ACC112 (cell line): Measurements from ENCODE around the gene LPP.

Experiments used
- H2AFZ ChIP-seq: fragments of 200-600 bp; sonication (generic); one replicate; pipeline ENCODE4 v1.6.0; 2017; ENCODE audit warnings: antibody characterized with exemption, low read length; ENCODE audit not compliant: unreplicated experiment
- H3K27ac ChIP-seq: fragments of 200-600 bp; sonication (generic); 2 replicates; pipeline ENCODE4 v1.5.1; 2014; ENCODE audit warnings: low read depth, mild to moderate bottlenecking, antibody characterized with exemption, low read length, moderate library complexity
- H3K27me3 ChIP-seq: fragments of 200-600 bp; sonication (generic); 2 replicates; pipeline ENCODE4 v1.6.1; 2014; ENCODE audit warnings: mild to moderate bottlenecking, antibody characterized with exemption, low read length, moderate library complexity, mixed read lengths; ENCODE audit not compliant: insufficient read depth
- H3K36me3 ChIP-seq: fragments of 200-600 bp; sonication (generic); 2 replicates; pipeline ENCODE4 v1.6.1; 2016; ENCODE audit warnings: mild to moderate bottlenecking, antibody characterized with exemption, low read length, moderate library complexity, mixed read lengths; ENCODE audit not compliant: insufficient read depth
- H3K4me1 ChIP-seq: fragments of 200-600 bp; sonication (generic); one replicate; pipeline ENCODE4 v1.6.1; 2016; ENCODE audit warnings: low read length, mixed read lengths; ENCODE audit not compliant: insufficient read depth, unreplicated experiment, control insufficient read depth
- H3K4me3 ChIP-seq: fragments of 200-600 bp; sonication (generic); 2 replicates; pipeline ENCODE4 v1.5.1; 2014; ENCODE audit warnings: mild to moderate bottlenecking, low read depth, low read length
- H3K79me2 ChIP-seq: fragments of 200-600 bp; sonication (generic); one replicate; pipeline ENCODE4 v1.6.0; 2016; ENCODE audit warnings: low read length; ENCODE audit not compliant: control insufficient read depth, unreplicated experiment, insufficient read depth

Gene LPP

DNA sequence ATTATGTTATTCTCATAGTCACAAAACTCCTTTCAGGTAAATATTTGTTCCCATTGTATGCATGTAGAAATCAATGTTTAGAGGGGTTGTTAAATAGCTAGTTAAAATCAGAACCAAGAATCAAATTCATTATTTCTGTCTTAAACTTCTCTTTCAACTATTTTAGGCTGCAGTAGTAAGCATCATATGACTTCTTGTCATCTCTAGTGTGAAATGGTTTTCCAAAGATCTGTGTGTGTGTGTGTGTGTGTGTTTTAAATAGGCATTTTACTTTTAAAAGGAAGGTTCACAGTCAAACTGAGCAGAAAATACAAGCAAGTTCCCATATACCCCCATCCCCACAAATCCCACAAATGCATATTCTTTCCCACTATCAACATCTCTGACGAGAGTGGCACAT, 506.5 kb downstream of the LPP start:
- peaks cover 4% of the 10 kb centered on the region for H3K4me1 ChIP-seq
- H3K4me3 ChIP-seq, result no peak overlapping the region
- no peaks in the 10 kb centered on the region for H3K27me3 ChIP-seq
- H2AFZ ChIP-seq, result no peak overlapping the region
- no peaks in the 10 kb centered on the region for H3K79me2 ChIP-seq
- H3K27ac ChIP-seq, result no peak overlapping the region
- no peaks in the 10 kb centered on the region for H3K36me3 ChIP-seq

DNA sequence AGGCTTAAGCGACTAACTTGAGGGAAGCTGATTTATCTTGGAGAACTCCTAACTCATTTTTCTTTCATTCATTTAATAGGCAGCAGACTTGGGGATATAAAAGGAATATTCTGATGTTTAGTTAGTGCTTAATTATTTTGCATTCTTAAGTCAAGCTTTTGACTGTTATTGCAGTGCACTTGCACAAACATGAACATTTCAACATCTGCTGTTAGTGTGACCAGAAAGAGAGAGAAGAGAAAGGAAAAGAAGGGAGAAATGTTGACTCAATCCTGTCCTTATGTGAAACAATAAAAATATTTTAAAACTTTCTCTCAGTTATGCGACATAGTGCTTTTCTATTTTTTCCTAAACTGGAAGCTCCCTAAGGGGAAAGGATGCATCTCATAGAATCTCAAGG, 507.8 kb downstream of the LPP start:
- no peaks in the 10 kb centered on the region for H3K36me3 ChIP-seq
- H2AFZ ChIP-seq, result no peak overlapping the region
- no peaks in the 10 kb centered on the region for H3K27me3 ChIP-seq
- H3K4me1 ChIP-seq, result peaks cover 4% of the 10 kb centered on the region
- no peak overlapping the region for H3K4me3 ChIP-seq
- no peak overlapping the region for H3K27ac ChIP-seq
- no peaks in the 10 kb centered on the region for H3K79me2 ChIP-seq

DNA sequence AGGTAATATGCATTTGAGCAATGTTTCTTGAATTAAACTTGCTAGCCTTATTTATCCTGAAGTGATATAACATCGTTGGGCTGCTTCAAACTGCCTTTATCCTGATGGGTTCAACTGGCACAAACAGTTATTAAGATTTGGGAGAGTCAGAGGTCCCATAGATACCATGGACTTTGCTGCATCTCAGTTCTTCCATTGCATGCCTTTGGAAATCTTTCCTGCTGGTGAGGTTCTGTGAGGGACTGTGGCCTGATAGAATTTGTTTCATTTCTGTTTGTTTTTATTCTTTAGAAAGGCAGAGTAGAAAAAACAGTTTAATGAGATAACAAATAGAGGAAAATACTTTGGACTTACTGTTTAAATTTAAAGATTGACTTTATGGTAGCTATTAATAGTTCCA, 508.3 kb downstream of the LPP start:
- no peak overlapping the region for H3K4me3 ChIP-seq
- no peak overlapping the region for H2AFZ ChIP-seq
- peaks cover 4% of the 10 kb centered on the region for H3K4me1 ChIP-seq
- no peaks in the 10 kb centered on the region for H3K36me3 ChIP-seq
- H3K27ac ChIP-seq, result no peak overlapping the region
- no peaks in the 10 kb centered on the region for H3K79me2 ChIP-seq
- H3K27me3 ChIP-seq, result no peaks in the 10 kb centered on the region

DNA sequence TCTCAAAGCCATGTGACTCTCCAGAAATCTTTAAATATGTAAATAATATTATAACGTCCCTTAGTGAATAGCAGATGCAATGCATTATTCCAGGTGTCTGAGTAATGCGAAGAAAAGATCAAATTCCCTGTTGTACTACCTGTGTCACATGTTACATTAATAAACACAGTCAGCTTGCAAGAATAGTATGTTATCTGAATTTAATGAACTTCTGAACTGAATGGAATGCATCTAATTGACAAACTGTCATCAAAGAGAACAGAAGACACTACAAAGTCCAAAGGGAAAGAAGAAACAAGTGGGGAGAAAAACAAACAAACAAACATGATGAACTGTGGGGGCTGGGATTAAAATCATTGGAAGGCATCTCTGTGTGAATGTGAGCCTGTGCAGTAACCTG, 508.8 kb downstream of the LPP start:
- H3K4me3 ChIP-seq, result no peak overlapping the region
- no peaks in the 10 kb centered on the region for H3K79me2 ChIP-seq
- peaks cover 4% of the 10 kb centered on the region for H3K4me1 ChIP-seq

DNA sequence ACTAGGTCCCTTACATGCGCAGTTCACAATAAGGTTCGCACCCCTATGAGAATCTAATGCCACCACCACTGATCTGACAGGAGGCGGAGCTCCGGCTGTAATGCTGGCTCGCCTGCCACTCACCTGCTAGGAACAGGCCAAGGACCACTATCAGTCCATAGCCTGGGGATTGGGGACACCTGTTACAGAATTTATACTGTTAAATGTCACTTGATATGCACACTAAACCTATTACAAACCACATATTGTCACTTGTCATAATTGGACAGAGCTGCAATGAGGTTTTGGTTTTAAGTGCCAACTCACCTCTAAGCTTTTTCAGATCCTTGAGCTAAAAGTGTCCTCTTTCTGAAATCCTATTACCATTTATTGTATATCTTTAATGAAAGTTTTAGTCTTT, 509.9 kb downstream of the LPP start:
- peaks cover 4% of the 10 kb centered on the region for H3K4me1 ChIP-seq

More for the DNA sequence above, 508.8 kb downstream of the LPP start:
- Histone ChIP-seq H3K36me3 (no peaks in the 10 kb centered on the region), H2AFZ (no peak overlapping the region), H3K27me3 (no peaks in the 10 kb centered on the region), H3K27ac (no peak overlapping the region)

DNA sequence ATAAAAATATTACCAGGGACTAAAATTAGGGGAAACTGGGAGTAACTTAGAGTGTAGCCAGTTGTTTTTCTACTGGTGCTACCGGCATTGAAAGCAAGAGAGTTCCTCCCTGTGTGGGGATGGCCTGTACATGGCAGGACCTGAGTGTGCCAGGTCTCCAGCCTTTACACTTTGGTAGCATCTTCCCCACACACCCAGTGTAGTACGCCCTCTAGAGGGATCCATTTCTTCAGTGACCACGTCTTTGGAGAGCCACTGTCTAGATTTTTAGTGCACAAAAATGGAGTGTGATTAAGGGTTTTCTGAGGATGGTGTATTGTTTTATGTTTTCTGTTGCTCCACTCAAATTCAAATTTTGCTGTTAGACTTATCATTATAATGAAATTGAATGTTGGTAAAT, 510.8 kb downstream of the LPP start:
- H3K27me3 ChIP-seq, result no peaks in the 10 kb centered on the region
- no peaks in the 10 kb centered on the region for H3K36me3 ChIP-seq
- no peaks in the 10 kb centered on the region for H3K79me2 ChIP-seq
- H3K4me3 ChIP-seq, result no peak overlapping the region
- H2AFZ ChIP-seq, result no peak overlapping the region
- H3K4me1 ChIP-seq, result peaks cover 2% of the 10 kb centered on the region
- H3K27ac ChIP-seq, result no peak overlapping the region

More for the DNA sequence above, 509.9 kb downstream of the LPP start:
- Histone ChIP-seq H3K27me3 (no peaks in the 10 kb centered on the region), H3K27ac (no peak overlapping the region), H3K4me3 (no peak overlapping the region), H2AFZ (no peak overlapping the region), H3K36me3 (no peaks in the 10 kb centered on the region), H3K79me2 (no peaks in the 10 kb centered on the region)

DNA sequence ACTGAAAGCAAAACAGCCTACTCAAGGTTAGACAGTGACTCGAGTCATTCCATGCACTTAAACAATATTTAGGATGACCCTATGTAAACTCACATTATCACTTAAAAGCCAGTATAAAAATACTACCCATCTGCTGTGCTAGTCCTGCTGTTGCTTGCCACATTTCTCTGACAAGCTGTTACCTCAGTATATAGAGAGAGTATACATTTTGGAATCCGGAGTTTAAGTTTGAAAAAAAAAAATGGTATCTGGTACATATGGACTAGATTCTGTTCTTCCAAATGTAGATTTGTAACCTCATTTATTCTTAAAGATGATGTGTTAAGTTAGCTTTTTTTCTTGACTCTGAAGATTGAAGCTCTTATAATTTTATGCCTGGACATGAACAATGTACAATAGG, 514.0 kb downstream of the LPP start:
- H2AFZ ChIP-seq, result no peak overlapping the region
- no peak overlapping the region for H3K27ac ChIP-seq
- peaks cover 15% of the 10 kb centered on the region for H3K4me1 ChIP-seq
- H3K27me3 ChIP-seq, result no peaks in the 10 kb centered on the region
- H3K4me3 ChIP-seq, result no peak overlapping the region
- no peaks in the 10 kb centered on the region for H3K36me3 ChIP-seq
- H3K79me2 ChIP-seq, result no peaks in the 10 kb centered on the region

DNA sequence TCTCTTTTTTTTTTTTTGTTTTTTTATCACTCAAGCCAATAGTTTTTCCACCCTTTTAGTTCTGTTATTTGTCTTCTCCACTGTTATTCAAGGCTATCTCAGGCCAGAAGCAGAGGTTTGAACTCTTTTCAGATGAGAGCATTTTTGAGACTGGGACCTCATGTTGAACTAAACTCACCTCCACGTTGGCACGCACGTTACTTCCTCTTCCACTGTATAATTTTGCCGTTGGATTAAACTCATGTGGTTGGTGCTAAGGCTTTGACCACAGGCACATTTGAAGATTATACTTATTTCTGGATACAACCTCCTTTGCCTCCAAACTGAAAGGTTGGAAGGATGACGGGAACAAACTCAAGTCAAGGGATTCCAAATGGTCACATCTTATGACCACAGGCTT, 516.5 kb downstream of the LPP start:
- no peak overlapping the region for H3K27ac ChIP-seq
- no peak overlapping the region for H2AFZ ChIP-seq
- no peaks in the 10 kb centered on the region for H3K36me3 ChIP-seq
- H3K4me1 ChIP-seq, result peaks cover 29% of the 10 kb centered on the region
- no peaks in the 10 kb centered on the region for H3K27me3 ChIP-seq
- no peaks in the 10 kb centered on the region for H3K79me2 ChIP-seq
- no peak overlapping the region for H3K4me3 ChIP-seq

DNA sequence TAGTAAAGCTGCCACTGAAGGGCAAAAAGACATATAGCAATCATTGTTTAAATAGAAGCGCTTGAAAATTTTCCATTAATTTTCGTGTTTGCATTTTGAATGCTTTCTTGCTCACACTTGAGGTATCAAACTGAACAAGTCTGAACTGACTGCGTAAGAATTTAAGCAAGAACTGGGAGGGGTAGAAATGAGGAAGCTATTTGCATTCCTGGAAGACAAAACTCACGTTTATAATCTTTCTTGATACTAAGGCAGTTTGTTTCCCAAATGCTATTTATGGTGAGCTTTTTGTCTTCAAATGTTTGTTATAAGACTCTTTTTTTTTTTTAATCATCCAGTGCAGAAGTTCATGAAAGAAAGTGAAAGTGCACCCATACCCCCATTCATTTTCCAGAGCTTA, 518.0 kb downstream of the LPP start:
- no peaks in the 10 kb centered on the region for H3K79me2 ChIP-seq
- no peak overlapping the region for H2AFZ ChIP-seq
- H3K27me3 ChIP-seq, result no peaks in the 10 kb centered on the region
- peak overlapping the region; percentile 56 for H3K4me3 ChIP-seq
- H3K36me3 ChIP-seq, result no peaks in the 10 kb centered on the region
- H3K4me1 ChIP-seq, result peaks cover 29% of the 10 kb centered on the region
- no peak overlapping the region for H3K27ac ChIP-seq

DNA sequence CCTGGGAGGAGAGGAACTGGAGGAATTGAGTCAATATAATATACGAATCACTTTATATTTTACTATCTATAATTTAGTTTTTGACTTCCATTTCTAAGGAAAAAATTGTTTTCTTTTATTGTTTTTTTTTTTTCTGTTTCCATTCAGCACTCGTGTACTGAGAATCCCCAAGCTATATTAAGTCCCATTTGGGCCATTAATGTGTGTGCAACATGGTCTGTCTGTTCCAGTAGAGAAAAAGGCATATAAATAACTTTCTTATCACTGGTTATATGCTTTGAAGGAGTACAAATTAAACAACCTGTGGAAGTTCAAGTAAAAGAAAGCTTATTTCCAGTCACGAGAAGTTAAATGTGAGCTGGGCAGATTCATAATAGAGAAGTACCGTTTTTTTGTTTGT, 518.9 kb downstream of the LPP start:
- no peaks in the 10 kb centered on the region for H3K27me3 ChIP-seq
- H3K27ac ChIP-seq, result 0 out of 2 replicates have a peak overlapping the region, but pooled peaks have one; percentile 60
- no peak overlapping the region for H2AFZ ChIP-seq
- H3K4me3 ChIP-seq, result no peak overlapping the region
- peaks cover 29% of the 10 kb centered on the region for H3K4me1 ChIP-seq
- H3K79me2 ChIP-seq, result no peaks in the 10 kb centered on the region
- H3K36me3 ChIP-seq, result no peaks in the 10 kb centered on the region

DNA sequence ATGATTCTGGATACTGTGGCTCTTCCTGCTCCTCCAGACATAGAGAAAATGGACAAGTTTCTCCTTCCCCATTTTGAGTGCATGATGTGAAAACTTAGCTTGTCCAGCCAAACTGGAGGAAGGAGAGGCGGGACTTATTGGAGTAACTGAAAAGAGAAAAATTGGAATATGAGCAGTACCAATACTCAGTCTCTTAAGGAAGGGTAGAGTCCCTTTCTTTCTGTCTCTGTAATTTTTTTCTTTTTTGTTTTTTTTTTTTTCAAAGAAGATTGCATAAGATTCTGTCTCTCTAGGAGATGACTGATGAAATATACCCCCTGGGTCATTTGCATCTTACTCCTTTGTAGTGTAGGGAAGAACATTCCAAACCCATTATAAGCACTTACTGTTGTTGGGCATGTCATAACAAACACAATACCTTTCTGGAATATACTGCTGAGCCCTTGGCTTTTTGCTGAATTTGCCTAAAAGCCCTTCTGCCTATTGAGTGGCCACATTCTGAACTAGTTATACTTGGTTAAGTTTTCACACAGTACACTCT, 519.8 kb downstream of the LPP start:
- Histone ChIP-seq H3K36me3 (no peaks in the 10 kb centered on the region), H3K4me1 (peaks cover 29% of the 10 kb centered on the region), H3K4me3 (no peak overlapping the region), H3K27me3 (no peaks in the 10 kb centered on the region), H3K27ac (peak overlapping the region; percentile 67), H2AFZ (no peak overlapping the region), H3K79me2 (no peaks in the 10 kb centered on the region)
